Left colon (tissue), 2 donors: ENCODE data around the gene RIN1. TPM values are rescaled to one million over a fixed set of nuclear protein-coding genes. Genes with fewer than 3 reads are reported as not detected.
"Not testable (repeated sequence)": the region's sequence is repeated elsewhere in the genome, so short reads cannot be mapped to it uniquely, and the experiment has no call there.

Source experiments
- ATAC-seq: fragments of 200-7000 bp; cut with Tn5 transposase; one replicate; pipeline ENCODE4 v1.9.1; 2020; ENCODE audit warnings: mild to moderate bottlenecking, moderate library complexity
- DNase-seq, 2 donors: peaks; one replicate each; pipeline ENCODE4 v3.0.0-alpha.2; 2020
- intact Hi-C, 2 donors: fragments of 100-400 bp; cut with DNase I in 1 of 2; cut with micrococcal nuclease in 1 of 2; formaldehyde crosslinking; loops; one replicate each; pipeline versions ENCODE4 v1.11.2 to v1.14.0; 2022; cut with DNase I, micrococcal nuclease
- total RNA-seq, 2 donors: library from RNA; stranded (reverse); fragmentation: NEBNext Ultra II Directional; extraction: Animal tissue kit (Norgen Biotek cat#: 25700); gene quantifications; one replicate each; pipeline ENCODE4 v1.2.1, GENCODE V29; 2021
- donor health status: DM: no; HTN: no; CAD: no.
- donor health status: DM: yes; HTN: yes; CAD: no.

Gene RIN1
- total RNA-seq, 2 donors from 2014 or later: 10.3 to 10.6 TPM

GRCh38 chr11:66326261-66327111 lies 9.7 kb downstream of the RIN1 start:
- intact Hi-C loops: no loop called here
- ATAC-seq: no peak
- peak in 1 of 2 donors; percentile 19 for DNase-seq

GRCh38 chr11:66325263-66325671 lies 11.0 kb downstream of the RIN1 start:
- ATAC-seq (no peak), DNase-seq (no peak)
- intact Hi-C loops: no loop called here

- DNase-seq: no peak
- ATAC-seq: no peak
- intact Hi-C loops: no loop called here
These were observed 11.6 kb downstream of the RIN1 start for GRCh38 chr11:66324664-66325063.

- DNase-seq (no peak), ATAC-seq (no peak)
- intact Hi-C loops: no loop called here
These were observed 12.6 kb downstream of the RIN1 start for GRCh38 chr11:66323684-66324083.

- no peak for DNase-seq
- intact Hi-C loops: no loop called here
- ATAC-seq: no peak
These were observed 13.4 kb downstream of the RIN1 start for GRCh38 chr11:66322732-66323427.

GRCh38 chr11:66321606-66322005 lies 14.6 kb downstream of the RIN1 start:
- intact Hi-C loops: no loop called here
- ATAC-seq: no peak
- DNase-seq: no peak

GRCh38 chr11:66320748-66321147 lies 15.5 kb downstream of the RIN1 start:
- intact Hi-C loops, ATAC-seq, DNase-seq: not testable (repeated sequence)

- intact Hi-C loops, DNase-seq, ATAC-seq: not testable (repeated sequence)
These were observed 15.9 kb downstream of the RIN1 start for GRCh38 chr11:66320289-66320688.

GRCh38 chr11:66318600-66318970 lies 17.6 kb downstream of the RIN1 start:
- intact Hi-C loops: no loop called here
- ATAC-seq: no peak
- DNase-seq: no peak

GRCh38 chr11:66317723-66318599 lies 18.3 kb downstream of the RIN1 start:
- intact Hi-C loops: no loop called here
- ATAC-seq: no peak
- DNase-seq: peak in 1 of 2 donors; percentile 47

GRCh38 chr11:66317322-66317722 lies 18.9 kb downstream of the RIN1 start:
- DNase-seq (peak in 1 of 2 donors; percentile 39), ATAC-seq (no peak)
- intact Hi-C loops: no loop called here

GRCh38 chr11:66316849-66317251 lies 19.4 kb downstream of the RIN1 start, which contains the start of gene CD248:
Gene CD248, minus strand, starts transcription at chr11:66317044. Its CDS starts 17 bp downstream, at chr11:66317027.
- intact Hi-C loops: no loop called here
- ATAC-seq (no peak), DNase-seq (peak in 1 of 2 donors; percentile 55)

GRCh38 chr11:66315921-66316811 lies 20.1 kb downstream of the RIN1 start:
- no peak for ATAC-seq
- intact Hi-C loops: no loop called here

GRCh38 chr11:66315498-66315885 lies 20.7 kb downstream of the RIN1 start:
- DNase-seq: no peak
- intact Hi-C loops: no loop called here
- no peak for ATAC-seq

More at GRCh38 chr11:66315921-66316811, 20.1 kb downstream of the RIN1 start:
- peak in 1 of 2 donors; percentile 14 for DNase-seq

- intact Hi-C loops: no loop called here
- ATAC-seq (no peak), DNase-seq (peak in 1 of 2 donors; percentile 19)
These were observed 21.4 kb downstream of the RIN1 start for GRCh38 chr11:66314561-66315497.

GRCh38 chr11:66314186-66314501 lies 22.1 kb downstream of the RIN1 start:
- ATAC-seq: no peak
- intact Hi-C loops: no loop called here

More at GRCh38 chr11:66314186-66314501, 22.1 kb downstream of the RIN1 start:
- DNase-seq: no peak
